ENCODE results near the gene MREG. TPM values are rescaled to one million over a fixed set of nuclear protein-coding genes. Genes with fewer than 3 reads are reported as not detected.

The MREG gene
- total RNA-seq, 3 donors from 2014 or later (not counting 1 experiment from before 2014, with no cell fraction given), result 4.0 to 9.8 (median 6.8) TPM

DNA sequence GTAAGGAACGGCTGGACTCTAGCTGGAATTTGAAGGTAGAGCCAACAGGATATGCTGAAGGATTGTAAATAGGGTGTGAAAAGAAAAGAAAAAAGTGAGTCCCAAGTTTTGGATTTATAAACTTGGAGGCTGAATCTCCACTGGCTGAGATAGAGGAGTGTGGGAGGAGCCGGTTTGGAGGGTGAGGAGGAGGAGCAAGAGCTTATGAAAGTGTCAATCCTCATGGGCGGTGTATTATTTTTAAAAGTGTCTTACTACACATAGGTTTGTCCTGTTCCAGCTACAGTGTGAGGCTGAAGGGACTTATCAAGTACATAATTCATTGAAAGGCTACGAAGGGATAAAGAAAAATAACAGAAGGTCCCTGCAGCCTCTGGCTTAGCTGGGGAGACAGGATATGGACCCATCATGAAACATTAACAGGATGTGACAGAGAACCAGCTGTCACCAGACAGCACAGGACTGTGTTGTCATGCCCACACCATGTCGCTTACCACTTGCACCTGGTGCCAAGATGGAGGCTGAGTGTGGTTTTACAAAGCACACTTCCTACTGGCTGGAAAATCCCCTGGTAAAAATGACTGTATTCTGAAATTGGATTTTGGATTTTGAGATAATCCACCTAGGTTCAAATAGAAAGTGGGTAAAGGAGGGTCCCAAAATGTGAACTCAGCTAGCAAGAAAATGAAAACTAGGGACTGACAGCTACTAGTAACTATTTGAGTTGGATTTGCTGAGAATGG is 2.5 kb upstream of the MREG start:
- Mint-ChIP-seq H3K27me3 (ENCODE audit: low read depth in 2 of 2) (no peaks in the 10 kb centered on the region), H3K9me3 (no peaks in the 10 kb centered on the region), H3K4me1 (peaks cover 33 to 41% of the 10 kb centered on the region in 2 donors), H3K27ac (peak overlapping the region; percentile 33 to 66), H3K36me3 (no peaks in the 10 kb centered on the region), H3K4me3 (peak overlapping the region; percentile 6)
- DNase-seq (peak in 1 of 2 donors; percentile 82), ATAC-seq (peak; percentile 66 to 83 (median 69))
- no peaks in the 10 kb centered on the region for H3K27me3 ChIP-seq (ENCODE audit: control insufficient read depth, insufficient read depth, low read length)
- H3K9me3 ChIP-seq (ENCODE audit: control insufficient read depth, insufficient read depth, low read length), result no peaks in the 10 kb centered on the region
- H3K4me1 ChIP-seq (ENCODE audit: control insufficient read depth, insufficient read depth, low read length), result peaks cover 27% of the 10 kb centered on the region
- H3K27ac ChIP-seq (ENCODE audit: low read length), result peak overlapping the region; percentile 46
- H3K36me3 ChIP-seq (ENCODE audit: control insufficient read depth, insufficient read depth, low read length), result no peaks in the 10 kb centered on the region
- WGBS (ENCODE audit: insufficient coverage), result 39% methylated on average over 5 of the region's 5 CpGs
- no peak overlapping the region for H3K4me3 ChIP-seq (ENCODE audit: low read length)
- intact Hi-C loops (cut with micrococcal nuclease), result no loop called here
- TF ChIP-seq, protein P1, sequence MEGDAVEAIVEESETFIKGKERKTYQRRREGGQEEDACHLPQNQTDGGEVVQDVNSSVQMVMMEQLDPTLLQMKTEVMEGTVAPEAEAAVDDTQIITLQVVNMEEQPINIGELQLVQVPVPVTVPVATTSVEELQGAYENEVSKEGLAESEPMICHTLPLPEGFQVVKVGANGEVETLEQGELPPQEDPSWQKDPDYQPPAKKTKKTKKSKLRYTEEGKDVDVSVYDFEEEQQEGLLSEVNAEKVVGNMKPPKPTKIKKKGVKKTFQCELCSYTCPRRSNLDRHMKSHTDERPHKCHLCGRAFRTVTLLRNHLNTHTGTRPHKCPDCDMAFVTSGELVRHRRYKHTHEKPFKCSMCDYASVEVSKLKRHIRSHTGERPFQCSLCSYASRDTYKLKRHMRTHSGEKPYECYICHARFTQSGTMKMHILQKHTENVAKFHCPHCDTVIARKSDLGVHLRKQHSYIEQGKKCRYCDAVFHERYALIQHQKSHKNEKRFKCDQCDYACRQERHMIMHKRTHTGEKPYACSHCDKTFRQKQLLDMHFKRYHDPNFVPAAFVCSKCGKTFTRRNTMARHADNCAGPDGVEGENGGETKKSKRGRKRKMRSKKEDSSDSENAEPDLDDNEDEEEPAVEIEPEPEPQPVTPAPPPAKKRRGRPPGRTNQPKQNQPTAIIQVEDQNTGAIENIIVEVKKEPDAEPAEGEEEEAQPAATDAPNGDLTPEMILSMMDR (IDR thresholded peaks at IDR 0.05), result no peak

DNA sequence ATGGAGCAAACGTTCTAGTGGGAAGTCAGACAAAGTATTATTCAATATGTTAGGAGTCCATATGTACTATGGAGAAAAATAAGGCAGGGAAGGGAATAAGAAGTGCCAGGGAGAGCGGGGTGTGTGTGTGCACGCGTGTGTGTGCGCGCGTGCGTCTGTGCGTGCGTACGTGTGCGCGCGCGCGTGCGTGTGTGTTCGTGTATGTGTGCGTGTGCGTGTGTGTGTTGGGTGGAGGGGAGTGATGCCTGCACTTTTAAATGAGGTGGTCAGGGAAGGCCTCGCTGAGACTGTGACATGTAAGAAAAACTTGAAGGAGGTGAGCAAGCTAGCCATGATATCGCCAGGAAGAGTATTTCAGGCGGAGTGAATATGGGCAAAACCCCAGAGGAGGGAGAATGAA is 1.6 kb upstream of the MREG start:
- H3K27ac ChIP-seq (ENCODE audit: low read length), result no peak overlapping the region
- peak overlapping the region; percentile 33 to 66 for H3K27ac Mint-ChIP-seq
- no peaks in the 10 kb centered on the region for H3K27me3 Mint-ChIP-seq (ENCODE audit: low read depth in 2 of 2)
- H3K4me3 Mint-ChIP-seq, result peak overlapping the region; percentile 35
- H3K36me3 ChIP-seq (ENCODE audit: control insufficient read depth, insufficient read depth, low read length), result no peaks in the 10 kb centered on the region
- H3K4me1 Mint-ChIP-seq, result peaks cover 33 to 41% of the 10 kb centered on the region in 2 donors
- no peaks in the 10 kb centered on the region for H3K27me3 ChIP-seq (ENCODE audit: control insufficient read depth, insufficient read depth, low read length)
- no peaks in the 10 kb centered on the region for H3K9me3 Mint-ChIP-seq
- TF ChIP-seq, protein P1 (IDR thresholded peaks at IDR 0.05), result no peak
- no peak for DNase-seq
- no peaks in the 10 kb centered on the region for H3K9me3 ChIP-seq (ENCODE audit: control insufficient read depth, insufficient read depth, low read length)
- H3K36me3 Mint-ChIP-seq, result no peaks in the 10 kb centered on the region
- peaks cover 27% of the 10 kb centered on the region for H3K4me1 ChIP-seq (ENCODE audit: control insufficient read depth, insufficient read depth, low read length)
- H3K4me3 ChIP-seq (ENCODE audit: low read length), result no peak overlapping the region
- WGBS (ENCODE audit: insufficient coverage), result 90% methylated on average over 23 of the region's 23 CpGs
- no peak for ATAC-seq
- intact Hi-C loops (cut with micrococcal nuclease), result no loop called here

DNA sequence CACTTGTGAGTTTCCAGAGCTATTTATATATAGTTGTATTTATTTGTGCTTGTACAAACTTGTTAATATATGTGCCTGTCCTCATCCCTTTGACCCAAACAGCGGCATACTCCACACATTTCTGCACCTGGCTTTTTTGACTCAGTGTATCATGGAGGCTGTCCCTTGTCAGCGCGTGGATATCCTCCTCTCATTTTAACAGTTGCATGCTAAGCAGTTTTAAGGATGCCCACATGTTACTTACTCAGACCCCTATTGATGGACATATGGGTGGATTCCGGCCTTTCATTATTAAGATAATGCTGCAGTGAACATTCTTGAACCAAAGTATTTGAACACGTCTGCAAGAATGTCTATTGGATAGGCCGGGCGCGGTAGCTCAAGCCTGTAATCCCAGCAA is 655 bp upstream of the MREG start:
- Mint-ChIP-seq H3K27ac (no peak overlapping the region), H3K4me1 (peaks cover 33 to 41% of the 10 kb centered on the region in 2 donors), H3K36me3 (no peaks in the 10 kb centered on the region), H3K9me3 (no peaks in the 10 kb centered on the region), H3K4me3 (peak overlapping the region; percentile 68), H3K27me3 (ENCODE audit: low read depth in 2 of 2) (no peaks in the 10 kb centered on the region)
- WGBS (ENCODE audit: insufficient coverage), result 97% methylated on average over 8 of the region's 8 CpGs
- Histone ChIP-seq H3K27ac (ENCODE audit: low read length) (no peak overlapping the region), H3K27me3 (ENCODE audit: control insufficient read depth, insufficient read depth, low read length) (no peaks in the 10 kb centered on the region), H3K36me3 (ENCODE audit: control insufficient read depth, insufficient read depth, low read length) (no peaks in the 10 kb centered on the region), H3K4me3 (ENCODE audit: low read length) (no peak overlapping the region), H3K9me3 (ENCODE audit: control insufficient read depth, insufficient read depth, low read length) (no peaks in the 10 kb centered on the region), H3K4me1 (ENCODE audit: control insufficient read depth, insufficient read depth, low read length) (peaks cover 27% of the 10 kb centered on the region)
- intact Hi-C loops (cut with micrococcal nuclease), result no loop called here
- DNase-seq, result no peak
- no peak for ATAC-seq
- TF ChIP-seq, protein P1 (IDR thresholded peaks at IDR 0.05), result no peak

DNA sequence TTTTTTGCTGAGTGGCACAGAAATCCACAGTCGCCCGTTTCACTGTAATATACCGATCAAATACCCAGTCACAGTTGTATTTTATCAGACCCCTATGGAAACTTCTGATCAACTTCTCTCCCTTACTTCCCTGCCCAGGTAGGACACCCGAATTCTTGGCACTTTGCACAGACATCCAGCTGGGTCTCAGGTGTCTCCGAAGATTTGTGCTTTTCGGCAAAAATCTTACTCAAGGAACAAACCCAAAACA is 596 bp downstream of the MREG start:
- DNase-seq (no peak), ATAC-seq (no peak)
- Histone ChIP-seq H3K4me3 (ENCODE audit: low read length) (peak overlapping the region; percentile 47), H3K36me3 (ENCODE audit: control insufficient read depth, insufficient read depth, low read length) (no peaks in the 10 kb centered on the region), H3K4me1 (ENCODE audit: control insufficient read depth, insufficient read depth, low read length) (peaks cover 27% of the 10 kb centered on the region), H3K27ac (ENCODE audit: low read length) (no peak overlapping the region), H3K27me3 (ENCODE audit: control insufficient read depth, insufficient read depth, low read length) (no peaks in the 10 kb centered on the region), H3K9me3 (ENCODE audit: control insufficient read depth, insufficient read depth, low read length) (no peaks in the 10 kb centered on the region)
- 5% methylated on average over 6 of the region's 6 CpGs for WGBS (ENCODE audit: insufficient coverage)
- TF ChIP-seq, protein P1 (IDR thresholded peaks at IDR 0.05), result no peak
- Mint-ChIP-seq H3K36me3 (no peaks in the 10 kb centered on the region), H3K4me1 (peaks cover 33 to 41% of the 10 kb centered on the region in 2 donors), H3K27ac (peak overlapping the region; percentile 56 to 81), H3K9me3 (no peaks in the 10 kb centered on the region), H3K4me3 (peak overlapping the region; percentile 91), H3K27me3 (ENCODE audit: low read depth in 2 of 2) (no peaks in the 10 kb centered on the region)
- intact Hi-C loops (cut with micrococcal nuclease), result no loop called here
